Epidermal melanocyte (primary cell): Measurements from ENCODE around the gene SSC4D.
"Not testable (repeated sequence)": the region's sequence is repeated elsewhere in the genome, so short reads cannot be mapped to it uniquely, and the experiment has no call there.

ENCODE experiments used
- DNase-seq: peaks from one replicate; pipeline ENCODE4 v3.0.0; 2011; ENCODE audit warnings: low spot score; ENCODE audit not compliant: insufficient read length

SSC4D gene

GRCh38 chr7:76409537-76409936 lies at the start of gene SSC4D:
SSC4D (minus strand) TSS chr7:76409697; CDS start chr7:76404439, 5,258 bp downstream.
- DNase-seq: no peak

GRCh38 chr7:76458504-76458903 lies 49.0 kb upstream of the SSC4D start:
- DNase-seq: not testable (repeated sequence)

GRCh38 chr7:76457017-76457416 lies 47.5 kb upstream of the SSC4D start:
- not testable (repeated sequence) for DNase-seq

GRCh38 chr7:76445577-76446008 lies 36.1 kb upstream of the SSC4D start:
- DNase-seq: not testable (repeated sequence)

- not testable (repeated sequence) for DNase-seq
Observed at GRCh38 chr7:76443846-76444245, 34.3 kb upstream of the SSC4D start.

GRCh38 chr7:76442664-76443446 lies 33.4 kb upstream of the SSC4D start:
- DNase-seq: not testable (repeated sequence)

GRCh38 chr7:76441792-76442191 lies 32.3 kb upstream of the SSC4D start:
- not testable (repeated sequence) for DNase-seq

- DNase-seq: not testable (repeated sequence)
Observed at GRCh38 chr7:76440404-76440803, 30.9 kb upstream of the SSC4D start.

GRCh38 chr7:76439120-76439888 lies 29.8 kb upstream of the SSC4D start:
- not testable (repeated sequence) for DNase-seq

GRCh38 chr7:76437873-76438272 lies 28.4 kb upstream of the SSC4D start:
- not testable (repeated sequence) for DNase-seq

GRCh38 chr7:76430836-76431235 lies 21.3 kb upstream of the SSC4D start:
- no peak for DNase-seq

- no peak for DNase-seq
Observed at GRCh38 chr7:76430211-76430610, 20.7 kb upstream of the SSC4D start.

- no peak for DNase-seq
Observed at GRCh38 chr7:76428868-76429805, 19.6 kb upstream of the SSC4D start.

- DNase-seq: no peak
Observed at GRCh38 chr7:76428149-76428823, 18.8 kb upstream of the SSC4D start.

- no peak for DNase-seq
Observed at GRCh38 chr7:76427635-76428034, 18.1 kb upstream of the SSC4D start.

- DNase-seq: no peak
Observed at GRCh38 chr7:76426246-76426645, 16.7 kb upstream of the SSC4D start.

- not testable (repeated sequence) for DNase-seq
Observed at GRCh38 chr7:76425558-76425957, 16.1 kb upstream of the SSC4D start.

- DNase-seq: no peak
Observed at GRCh38 chr7:76425156-76425555, 15.7 kb upstream of the SSC4D start.

GRCh38 chr7:76424413-76425111 lies 15.1 kb upstream of the SSC4D start, which contains the start of gene ZP3:
ZP3 (plus strand) TSS chr7:76424950; CDS start chr7:76424965, 15 bp downstream.
- no peak for DNase-seq
